GM10266 (cell line): ENCODE results near the gene KRABD2.
"Not testable (repeated sequence)": the region's sequence is repeated elsewhere in the genome, so short reads cannot be mapped to it uniquely, and the experiment has no call there.

Experiments
- DNase-seq: peaks from one replicate; pipeline ENCODE4 v3.0.0; 2012; ENCODE audit errors: extremely low spot score
- TF ChIP-seq, protein P1 (sequence below): IDR thresholded peaks from 2 replicates; pipeline ENCODE4 v1.5.1; 2012; ENCODE audit warnings: mild to moderate bottlenecking, low read depth; ENCODE audit not compliant: control insufficient read depth, insufficient read depth; ENCODE audit errors: missing control alignments

Gene KRABD2

GRCh38 chr17:8382880-8383142 lies 6.3 kb upstream of the KRABD2 start:
- DNase-seq = no peak
- TF ChIP-seq, protein P1, sequence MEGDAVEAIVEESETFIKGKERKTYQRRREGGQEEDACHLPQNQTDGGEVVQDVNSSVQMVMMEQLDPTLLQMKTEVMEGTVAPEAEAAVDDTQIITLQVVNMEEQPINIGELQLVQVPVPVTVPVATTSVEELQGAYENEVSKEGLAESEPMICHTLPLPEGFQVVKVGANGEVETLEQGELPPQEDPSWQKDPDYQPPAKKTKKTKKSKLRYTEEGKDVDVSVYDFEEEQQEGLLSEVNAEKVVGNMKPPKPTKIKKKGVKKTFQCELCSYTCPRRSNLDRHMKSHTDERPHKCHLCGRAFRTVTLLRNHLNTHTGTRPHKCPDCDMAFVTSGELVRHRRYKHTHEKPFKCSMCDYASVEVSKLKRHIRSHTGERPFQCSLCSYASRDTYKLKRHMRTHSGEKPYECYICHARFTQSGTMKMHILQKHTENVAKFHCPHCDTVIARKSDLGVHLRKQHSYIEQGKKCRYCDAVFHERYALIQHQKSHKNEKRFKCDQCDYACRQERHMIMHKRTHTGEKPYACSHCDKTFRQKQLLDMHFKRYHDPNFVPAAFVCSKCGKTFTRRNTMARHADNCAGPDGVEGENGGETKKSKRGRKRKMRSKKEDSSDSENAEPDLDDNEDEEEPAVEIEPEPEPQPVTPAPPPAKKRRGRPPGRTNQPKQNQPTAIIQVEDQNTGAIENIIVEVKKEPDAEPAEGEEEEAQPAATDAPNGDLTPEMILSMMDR = no peak

DNA sequence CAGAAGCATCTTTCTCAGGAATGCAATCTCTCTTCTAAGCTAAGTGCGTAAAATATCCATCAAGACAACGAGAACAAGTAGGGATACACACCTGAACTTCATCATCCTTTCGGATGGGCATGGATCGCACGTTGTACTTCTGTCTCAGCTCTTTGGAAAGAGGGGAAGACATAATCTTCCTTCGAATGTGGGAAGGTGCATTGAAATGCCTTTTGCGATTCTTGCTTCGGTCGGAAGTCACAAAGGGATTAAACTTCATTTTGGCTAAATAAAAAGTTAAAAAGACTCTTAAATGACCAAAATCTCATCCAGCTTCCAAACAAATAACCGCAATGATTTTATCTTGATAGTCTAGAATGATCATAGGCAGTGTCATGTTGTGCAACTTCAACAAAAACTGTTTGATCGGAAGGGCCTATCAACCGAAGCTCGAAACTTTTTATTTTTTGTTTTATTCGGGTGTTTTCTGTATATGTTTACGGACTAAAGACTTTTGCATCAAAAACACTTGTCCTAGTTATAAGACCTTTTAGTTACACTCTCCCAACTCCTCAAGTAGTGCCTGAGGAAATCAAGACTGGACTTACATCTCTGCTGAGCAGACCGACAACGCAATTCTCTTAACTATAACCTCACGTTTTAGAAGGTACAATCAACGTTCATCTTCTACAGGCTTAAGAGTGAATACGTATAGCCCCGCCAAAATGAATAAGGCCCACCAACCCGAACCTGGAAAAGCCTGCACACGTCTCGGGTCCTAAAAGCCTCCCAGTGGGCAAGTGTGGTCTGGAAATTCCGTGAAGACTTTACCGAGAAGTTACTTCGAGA lies 5.8 kb upstream of the KRABD2 start:
- no peak for DNase-seq
- TF ChIP-seq, protein P1 = no peak

DNA sequence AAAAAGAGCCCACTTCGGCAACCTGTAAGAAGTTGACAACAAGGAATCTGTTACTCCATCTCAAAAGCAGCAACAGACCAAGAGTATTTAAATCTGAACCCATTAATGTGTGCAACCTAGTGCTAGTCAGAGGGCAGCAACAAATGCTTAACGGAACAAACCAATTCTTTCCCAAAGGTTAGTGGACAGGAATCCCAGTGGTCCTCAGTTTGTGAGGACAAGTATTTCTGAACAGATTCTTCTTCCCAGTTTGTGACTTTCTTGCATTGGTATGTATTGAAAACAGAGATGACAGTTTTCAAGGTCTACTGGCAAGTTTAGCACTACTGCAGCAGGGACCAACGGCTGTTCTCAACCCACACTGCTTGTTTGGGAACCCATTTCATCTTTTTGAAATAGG lies 3.5 kb upstream of the KRABD2 start:
- TF ChIP-seq, protein P1 = no peak
- DNase-seq = no peak

DNA sequence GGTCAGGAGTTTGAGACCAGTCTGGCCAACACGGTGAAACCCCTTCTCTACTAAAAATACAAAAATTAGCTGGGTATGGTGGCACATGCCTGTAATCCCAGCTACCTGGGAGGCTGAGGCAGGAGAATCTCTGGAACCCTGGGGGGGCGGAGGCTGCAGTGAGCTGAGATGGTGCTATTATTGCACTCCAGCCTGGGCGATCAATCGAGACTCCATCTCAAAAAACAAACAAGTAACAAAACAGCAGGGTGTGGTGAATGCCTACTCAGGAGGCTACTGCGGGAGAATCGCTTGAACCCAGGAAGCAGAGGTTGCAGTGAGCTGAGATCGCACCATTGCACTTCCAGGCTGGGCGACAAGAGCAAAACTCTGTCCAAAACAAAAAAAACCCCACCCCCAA lies 1.6 kb upstream of the KRABD2 start:
- DNase-seq = not testable (repeated sequence)

DNA sequence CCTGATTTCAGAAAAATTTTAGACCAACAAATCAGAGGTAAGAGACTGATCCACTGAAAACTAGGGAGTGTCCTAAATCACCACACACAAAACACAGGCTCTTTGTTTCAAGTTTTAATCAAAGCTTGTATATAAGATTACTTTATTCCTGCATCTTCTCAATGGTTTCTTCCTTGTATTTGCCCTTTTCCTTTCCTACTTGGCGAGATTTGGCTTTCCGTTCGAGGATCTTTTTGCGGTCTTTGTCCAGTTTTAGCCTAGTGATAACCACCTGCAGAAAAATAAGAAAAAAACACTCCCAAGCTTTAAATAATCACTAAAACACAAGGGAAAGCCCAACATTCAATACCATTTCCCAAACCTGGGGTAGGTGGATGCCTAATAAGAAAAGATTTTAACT lies 918 bp upstream of the KRABD2 start:
- TF ChIP-seq, protein P1 = no peak
- no peak for DNase-seq

- no peak for DNase-seq
- TF ChIP-seq, protein P1 = no peak
These were observed 705 bp downstream of the KRABD2 start for GRCh38 chr17:8375738-8376259.

DNA sequence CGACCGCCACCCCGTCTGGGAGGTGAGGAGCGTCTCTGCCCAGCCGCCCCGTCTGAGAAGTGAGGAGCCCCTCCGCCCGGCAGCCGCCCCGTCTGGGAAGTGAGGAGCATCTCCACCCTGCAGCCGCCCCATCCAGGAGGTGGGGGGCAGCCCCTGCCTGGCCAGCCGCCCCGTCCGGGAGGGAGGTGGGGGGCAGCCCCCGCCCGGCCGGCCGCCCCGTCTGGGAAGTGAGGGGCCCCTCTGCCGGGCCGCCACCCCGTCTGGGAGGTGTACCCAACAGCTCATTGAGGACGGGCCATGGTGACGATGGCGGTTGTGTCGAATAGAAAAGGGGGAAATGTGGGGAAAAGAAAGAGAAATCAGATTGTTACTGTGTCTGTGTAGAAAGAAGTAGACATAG lies 2.6 kb downstream of the KRABD2 start:
- DNase-seq = not testable (repeated sequence)

DNA sequence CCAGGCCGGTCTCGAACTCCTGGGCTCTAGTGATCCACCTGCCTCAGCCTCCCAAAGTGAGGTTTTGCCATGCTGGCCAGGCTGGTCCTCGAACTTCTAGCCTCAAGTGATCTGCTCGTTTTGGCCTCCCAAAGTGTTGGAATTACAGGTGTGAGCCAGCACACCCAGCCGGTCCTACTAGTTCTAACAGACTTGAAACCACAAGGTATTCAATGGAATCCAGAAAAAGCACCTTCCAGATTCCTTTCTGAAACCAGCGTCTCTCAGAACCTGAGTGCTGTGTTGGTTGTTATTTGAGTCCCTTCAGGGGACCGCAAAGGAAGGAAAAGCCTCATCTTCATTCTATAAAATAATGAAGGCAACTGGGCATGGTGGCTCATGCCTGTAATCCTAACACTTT lies 4.1 kb downstream of the KRABD2 start:
- no peak for DNase-seq
- TF ChIP-seq, protein P1 = no peak
